Psoas muscle (tissue), 8 donors: ENCODE results near the gene COASY. TPM values are rescaled to one million over a fixed set of nuclear protein-coding genes. Genes with fewer than 3 reads are reported as not detected.
A peak's percentile ranks its signal among the peaks of the same experiment; 100 is the strongest.

Source experiments
- ATAC-seq, 4 donors: fragments of 200-7000 bp; cut with Tn5 transposase; one replicate each; pipeline ENCODE4 v1.9.1; 2020; ENCODE audit warnings: moderate library complexity in 3 of 4, mild to moderate bottlenecking in 2 of 4
- DNase-seq, 2 donors: peaks; one replicate each; pipeline ENCODE4 v3.0.0-alpha.2; 2020
- H3K27ac ChIP-seq: fragments of 200-600 bp; one replicate; pipeline ENCODE4 v1.8.0; 2022
- H3K27me3 ChIP-seq, 3 donors: fragments of 200-600 bp in 1 of 3; one replicate each; pipeline versions ENCODE4 v1.6.1 to v1.8.0; 2013 to 2022; ENCODE audit warnings: low read length in 2 of 3, mild to moderate bottlenecking in 2 of 3, moderate library complexity in 1 of 3; ENCODE audit not compliant: insufficient read depth in 3 of 3
- H3K36me3 ChIP-seq, 2 donors: fragments of 200-600 bp in 1 of 2; one replicate each; pipeline versions ENCODE4 v1.6.1 to v1.8.0; 2013 to 2022; ENCODE audit warnings: low read depth in 1 of 2, mild to moderate bottlenecking in 1 of 2, moderate library complexity in 1 of 2; ENCODE audit not compliant: insufficient read depth in 1 of 2
- H3K4me1 ChIP-seq: fragments of 200-600 bp; one replicate; pipeline ENCODE4 v1.8.0; 2022
- H3K4me3 ChIP-seq: fragments of 200-600 bp; one replicate; pipeline ENCODE4 v1.8.0; 2022; ENCODE audit warnings: mild to moderate bottlenecking
- H3K9me3 ChIP-seq: fragments of 200-600 bp; one replicate; pipeline ENCODE4 v1.8.0; 2022
- CTCF ChIP-seq: fragments of 200-600 bp; IDR thresholded peaks from one replicate; pipeline ENCODE4 v1.8.0; 2022; ENCODE audit warnings: antibody characterized with exemption
- WGBS, 3 donors: extraction: QIAGEN DNeasy Blood & Tissue Kit; methylation state at CpG; one replicate each; pipeline versions ENCODE4 v1.1.6 to v1.1.7; 2013; 5-methylcytosine and 5-hydroxymethylcytosine counted together
- intact Hi-C, 2 donors: fragments of 100-400 bp; cut with DNase I; formaldehyde crosslinking; loops; one replicate each; pipeline versions ENCODE4 v1.11.0 to v1.14.2; 2022
- polyA plus RNA-seq, 3 donors: library from polyadenylated mRNA; stranded (reverse); fragments of 200-250 nt; gene quantifications; one replicate each; pipeline ENCODE4 v1.2.3, GENCODE V29; 2013
- total RNA-seq, 4 donors: library from RNA; stranded (reverse); fragmentation: NEBNext Ultra II Directional in 2 of 4; extraction: Animal tissue kit (Norgen Biotek cat#: 25700) in 2 of 4; gene quantifications; one replicate each; pipeline versions ENCODE4 v1.2.1 to v1.2.4, GENCODE V29; 2021 to 2023
- donor health status: healthy with polysubstance abuse.
- donor health status: DM: no; HTN: no; CAD: no; lungs with moderate emphysema.
- donor health status: Bipolar disorder and iron deficiency.
- donor health status: healthy.
- donor health status: DM: yes; HTN: yes; CAD: no.
- donor health status: DM: no; HTN: no; CAD: no.
- donor health status: DM: no; HTN: no; CAD: no.
- donor health status: DM: yes; HTN: yes; CAD: no.

Gene COASY
- total and polyA plus RNA-seq, 7 donors = 31.6 to 141 (median 41.0) TPM

DNA sequence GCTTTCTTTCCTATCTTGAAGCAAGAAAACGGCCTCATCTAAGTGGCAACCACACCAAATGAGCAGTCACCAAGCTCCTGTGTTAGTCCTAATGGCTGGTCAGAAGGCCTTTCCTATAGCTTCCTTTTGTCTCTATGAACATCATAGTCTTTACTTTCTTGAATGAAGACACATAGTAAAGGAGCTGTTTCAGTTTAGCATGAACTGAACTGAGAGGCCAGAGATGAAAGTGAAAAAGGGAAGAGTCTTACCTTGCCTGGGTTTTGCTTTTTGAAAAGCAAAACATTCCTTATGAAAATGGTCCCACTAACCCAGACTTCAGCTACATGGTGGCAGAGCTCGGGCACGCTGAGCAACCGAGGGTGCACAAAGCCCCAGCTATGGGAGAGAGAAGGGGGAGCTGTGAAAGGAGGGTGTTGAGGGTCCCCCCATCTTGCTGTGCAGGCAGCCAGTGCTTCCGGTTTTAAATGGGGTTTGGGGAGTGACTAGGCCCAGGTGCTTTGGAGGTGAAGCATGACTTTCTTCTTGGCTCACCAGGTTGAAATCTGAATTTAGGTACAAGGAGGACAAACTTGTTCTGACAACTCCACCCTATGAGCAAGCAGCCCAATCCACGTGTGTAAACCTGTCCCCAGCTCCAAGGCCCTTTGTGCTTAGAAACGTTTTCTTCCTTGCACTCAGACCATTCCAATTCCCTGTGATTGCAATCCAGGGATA, 24.7 kb downstream of the COASY start:
- Histone ChIP-seq H3K4me1 (no peaks in the 10 kb centered on the region), H3K4me3 (no peak overlapping the region), H3K36me3 (peaks cover 17 to 100% of the 10 kb centered on the region in 2 donors), H3K27me3 (no peaks in the 10 kb centered on the region), H3K9me3 (no peaks in the 10 kb centered on the region), H3K27ac (peak overlapping the region; percentile 27)
- 67 to 85% (median 71%) methylated on average over 7 of the region's 7 CpGs for WGBS, 3 donors
- TF ChIP-seq CTCF = no peak
- DNase-seq = no peak
- peak in 1 of 4 donors; percentile 8 for ATAC-seq
- intact Hi-C loops = no loop called here

DNA sequence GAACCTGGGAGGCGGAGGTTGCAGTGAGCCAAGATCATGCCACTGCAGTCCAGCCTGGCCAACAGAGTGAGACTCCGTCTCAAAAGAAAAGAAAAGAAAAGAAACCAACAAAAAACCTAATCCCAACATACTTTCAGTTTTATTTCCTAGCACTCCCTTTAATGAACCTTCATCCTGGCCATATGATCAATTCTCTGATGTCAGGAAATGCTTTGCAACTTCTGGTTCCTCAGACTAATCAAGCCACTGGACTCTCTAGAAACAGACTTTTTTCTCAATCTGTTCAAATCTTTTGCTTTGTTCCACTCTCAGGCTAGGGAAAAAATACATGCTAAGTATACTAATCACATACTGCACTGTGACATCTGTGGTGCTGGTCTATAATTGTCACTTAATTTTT, 28.9 kb downstream of the COASY start:
- Histone ChIP-seq H3K36me3 (peaks cover 9 to 91% of the 10 kb centered on the region in 2 donors), H3K9me3 (no peaks in the 10 kb centered on the region), H3K27ac (no peak overlapping the region), H3K4me3 (no peak overlapping the region), H3K27me3 (no peaks in the 10 kb centered on the region), H3K4me1 (no peaks in the 10 kb centered on the region)
- 94 to 97% (median 95%) methylated on average over 2 of the region's 2 CpGs for WGBS, 3 donors
- no peak for ATAC-seq
- TF ChIP-seq CTCF = no peak
- DNase-seq = no peak
- intact Hi-C loops = no loop called here

DNA sequence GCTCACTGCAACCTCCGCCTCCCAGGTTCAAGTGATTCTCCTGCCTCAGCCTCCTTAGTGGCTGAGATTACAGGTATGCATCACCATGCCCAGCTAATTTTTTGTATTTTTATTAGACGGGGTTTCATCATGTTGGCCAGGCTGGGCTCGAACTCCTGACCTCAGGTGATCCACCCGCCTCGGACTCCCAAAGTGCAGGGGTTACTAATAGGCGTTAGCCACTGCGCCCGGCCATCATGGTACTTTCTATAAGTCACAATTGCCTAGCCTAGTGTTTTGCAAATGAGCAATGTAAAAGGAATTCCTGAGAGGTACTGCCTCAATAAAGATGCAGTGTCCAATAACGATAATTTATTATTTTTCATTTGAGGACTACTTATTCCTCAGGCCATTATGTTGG, 29.5 kb downstream of the COASY start:
- 92 to 94% (median 93%) methylated on average over 9 of the region's 9 CpGs for WGBS, 3 donors
- ATAC-seq (no peak), DNase-seq (no peak)
- intact Hi-C loops = no loop called here
- no peak for TF ChIP-seq CTCF
- no peak overlapping the region for H3K27ac ChIP-seq
- peaks cover 7 to 91% of the 10 kb centered on the region in 2 donors for H3K36me3 ChIP-seq
- H3K4me3 ChIP-seq = no peak overlapping the region
- no peaks in the 10 kb centered on the region for H3K9me3 ChIP-seq
- H3K27me3 ChIP-seq = no peaks in the 10 kb centered on the region
- no peaks in the 10 kb centered on the region for H3K4me1 ChIP-seq

- ATAC-seq = no peak
- Histone ChIP-seq H3K27ac (no peak overlapping the region), H3K4me1 (peaks cover 20% of the 10 kb centered on the region), H3K27me3 (no peaks in the 10 kb centered on the region), H3K9me3 (no peaks in the 10 kb centered on the region), H3K36me3 (peaks cover 0 to 46% of the 10 kb centered on the region in 2 donors), H3K4me3 (no peak overlapping the region)
- DNase-seq = no peak
- intact Hi-C loops = no loop called here
- 73 to 81% (median 78%) methylated on average over 3 of the region's 3 CpGs for WGBS, 3 donors
- no peak for TF ChIP-seq CTCF
These were observed 34.4 kb downstream of the COASY start for GRCh38 chr17:42596386-42596785.

- Histone ChIP-seq H3K27ac (peak overlapping the region; percentile 26), H3K4me3 (no peak overlapping the region), H3K27me3 (no peaks in the 10 kb centered on the region), H3K4me1 (peaks cover 20% of the 10 kb centered on the region), H3K9me3 (no peaks in the 10 kb centered on the region), H3K36me3 (peaks cover 3 to 35% of the 10 kb centered on the region in 2 donors)
- WGBS, 3 donors = 4 to 15% (median 11%) methylated on average over 2 of the region's 2 CpGs
- ATAC-seq (peak; percentile 44 to 86 (median 64)), DNase-seq (no peak)
- TF ChIP-seq CTCF = no peak
- intact Hi-C loops = no loop called here
These were observed 37.0 kb downstream of the COASY start for GRCh38 chr17:42598905-42599304.
